GM20431 (cell line): Measurements from ENCODE around the gene ZNF277.

Experiments
- in situ Hi-C: fragments of 300-500 bp; cut with MseI, MboI; formaldehyde crosslinking; loops from one replicate; pipeline ENCODE4 v1.15.0; 2020; ENCODE audit warnings: low sequenced_read_pairs; ENCODE audit not compliant: unreplicated experiment

ZNF277 gene

DNA sequence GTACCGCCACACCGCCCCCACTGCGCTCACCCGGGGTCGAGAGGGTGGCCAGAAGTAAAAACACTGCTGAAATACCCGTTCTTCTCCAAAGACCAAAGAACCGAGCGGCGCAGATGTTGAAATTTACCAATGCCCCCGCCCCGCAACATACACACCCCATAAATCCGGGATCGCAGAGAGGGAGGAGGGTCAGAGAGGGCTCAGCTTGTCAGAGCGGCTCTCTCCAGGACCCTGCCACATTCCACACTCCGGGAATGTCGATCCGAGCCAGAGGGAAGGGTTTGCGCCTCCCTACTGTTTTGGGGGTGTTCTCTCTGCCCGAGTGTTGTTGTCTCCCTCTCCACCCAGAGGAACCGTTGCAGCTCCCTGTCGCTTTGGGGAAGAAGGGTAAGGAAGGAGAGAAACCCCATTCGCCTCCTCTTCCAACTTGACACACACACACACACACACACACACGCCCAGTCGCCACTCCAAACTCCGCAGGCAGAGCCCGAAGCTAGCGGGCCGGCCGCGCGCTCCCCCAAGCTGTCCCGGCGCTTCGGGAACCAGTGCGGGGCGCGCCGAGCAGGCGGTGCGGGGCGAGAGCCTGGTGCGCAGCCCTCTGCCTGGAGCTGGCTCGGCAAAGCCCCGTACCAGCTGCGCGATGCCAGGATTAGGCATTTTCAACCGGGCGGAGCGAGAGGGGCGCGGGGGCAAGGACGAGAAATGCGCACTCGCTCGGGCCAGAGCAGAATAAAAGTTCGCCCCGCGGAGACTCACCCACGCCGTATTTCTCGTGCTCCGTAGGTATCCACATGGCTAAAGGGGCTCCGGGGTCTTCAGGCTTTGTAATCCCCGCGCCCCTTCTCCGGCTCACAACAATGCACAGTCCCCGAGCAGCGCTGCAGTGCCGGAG lies 905 bp upstream of the ZNF277 start:
- in situ Hi-C loops = no loop called here

DNA sequence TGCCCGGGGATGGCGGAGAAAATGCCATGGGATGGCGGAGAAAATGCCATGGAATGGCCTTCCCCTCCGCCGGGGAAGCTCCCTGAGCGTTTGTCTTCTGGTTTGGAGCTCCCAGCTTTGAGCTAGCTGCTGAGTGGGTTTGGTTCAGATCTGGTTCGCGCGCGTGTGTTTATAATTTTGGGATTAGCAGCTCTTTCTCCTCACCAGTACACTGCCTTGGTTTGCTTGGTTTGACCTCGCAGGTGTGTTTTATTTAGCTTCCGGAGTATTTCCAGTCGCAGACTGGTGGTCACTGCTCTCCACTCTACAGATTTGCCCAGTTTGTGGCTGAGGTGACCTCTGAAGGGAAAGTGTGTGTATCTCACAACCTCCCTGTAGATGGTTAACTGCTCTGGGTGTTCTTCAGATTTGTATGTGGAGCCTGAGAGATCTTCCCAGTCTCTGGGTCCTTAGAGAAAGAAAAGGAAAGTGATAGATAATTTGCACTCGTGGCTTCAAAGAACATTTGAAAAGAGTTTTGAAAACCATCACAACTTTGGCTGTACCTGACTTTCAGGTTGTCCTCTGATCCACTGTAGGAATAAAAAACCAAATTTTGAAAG lies 597 bp downstream of the ZNF277 start:
- in situ Hi-C loops = no loop called here

- in situ Hi-C loops = no loop called here
Measured at GRCh38 chr7:112207765-112208164, 1.3 kb downstream of the ZNF277 start.

- in situ Hi-C loops = no loop called here
Measured at GRCh38 chr7:112211348-112211907, 4.9 kb downstream of the ZNF277 start.

- in situ Hi-C loops = no loop called here
Measured at GRCh38 chr7:112212571-112212970, 6.1 kb downstream of the ZNF277 start.

GRCh38 chr7:112213735-112214134 lies 7.2 kb downstream of the ZNF277 start:
- in situ Hi-C loops = no loop called here

DNA sequence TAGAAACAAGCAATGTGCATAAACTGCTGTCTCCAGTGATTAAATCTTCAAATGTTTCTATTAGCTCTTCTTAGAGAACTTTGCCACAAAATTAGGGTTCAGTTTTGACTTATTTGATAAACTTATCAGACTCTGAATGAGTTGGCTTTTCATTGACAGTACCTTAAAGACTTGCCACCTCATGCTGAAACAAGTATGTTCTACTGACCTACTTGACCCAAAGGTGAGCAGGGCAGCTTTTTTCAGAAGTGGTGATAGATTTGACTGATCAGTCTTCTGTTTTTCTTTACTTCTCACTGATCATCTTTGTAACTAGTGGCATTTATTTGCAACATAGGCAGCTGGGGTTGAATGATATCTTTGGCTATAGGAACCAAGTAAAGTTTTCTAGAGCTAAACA lies 7.8 kb downstream of the ZNF277 start:
- in situ Hi-C loops = no loop called here

GRCh38 chr7:112214883-112215282 lies 8.4 kb downstream of the ZNF277 start:
- in situ Hi-C loops = no loop called here

DNA sequence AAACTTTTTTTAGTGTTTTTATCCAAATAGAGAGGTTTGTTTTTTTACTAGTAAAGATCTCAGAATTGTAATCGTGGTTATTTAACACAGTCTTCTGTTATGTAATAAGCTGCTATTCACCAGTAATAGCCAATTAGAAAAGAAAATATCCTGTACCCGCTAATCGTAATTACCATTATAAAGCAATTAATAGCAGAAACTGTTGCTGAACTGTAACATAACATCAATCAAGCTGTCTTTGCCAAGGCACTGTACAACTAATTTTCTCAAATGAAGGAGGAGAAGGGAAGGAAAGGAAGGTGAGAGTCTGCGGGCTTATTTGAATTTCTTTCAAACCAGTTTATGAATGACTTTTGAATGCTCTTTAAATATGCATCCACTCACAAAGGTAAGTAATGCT lies 9.3 kb downstream of the ZNF277 start:
- in situ Hi-C loops = no loop called here

GRCh38 chr7:112220877-112221434 lies 14.5 kb downstream of the ZNF277 start:
- in situ Hi-C loops = no loop called here

- in situ Hi-C loops = no loop called here
Measured at GRCh38 chr7:112223310-112223709, 16.8 kb downstream of the ZNF277 start.

GRCh38 chr7:112224186-112224585 lies 17.7 kb downstream of the ZNF277 start:
- in situ Hi-C loops = no loop called here

GRCh38 chr7:112225006-112225405 lies 18.5 kb downstream of the ZNF277 start:
- in situ Hi-C loops = no loop called here

DNA sequence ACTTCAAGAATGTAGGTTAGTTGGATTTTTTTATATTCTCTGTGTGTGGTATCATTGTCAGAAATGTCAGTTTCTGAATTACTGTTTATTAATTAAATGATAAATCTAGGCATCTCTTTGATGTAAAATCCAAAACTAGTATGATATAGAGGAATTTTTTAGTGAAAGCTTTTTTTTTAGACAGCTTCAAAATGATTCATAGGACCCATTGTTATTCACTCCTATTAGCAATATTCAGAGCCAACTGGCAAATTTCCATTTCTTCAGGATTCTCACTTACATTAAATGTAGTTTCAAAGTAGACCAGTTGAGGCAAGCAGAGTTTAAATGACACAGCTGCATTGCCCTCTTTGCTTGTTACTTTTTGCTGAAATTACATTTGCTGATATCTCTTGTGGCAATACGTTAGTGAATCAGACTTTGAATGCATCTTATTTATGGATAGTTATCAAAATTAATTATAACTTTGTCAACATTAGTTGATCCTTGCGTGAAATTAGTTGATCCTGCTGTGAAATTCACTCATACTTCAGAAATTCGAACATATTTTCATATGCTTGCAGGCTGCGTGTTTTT lies 20.3 kb downstream of the ZNF277 start:
- in situ Hi-C loops = no loop called here

DNA sequence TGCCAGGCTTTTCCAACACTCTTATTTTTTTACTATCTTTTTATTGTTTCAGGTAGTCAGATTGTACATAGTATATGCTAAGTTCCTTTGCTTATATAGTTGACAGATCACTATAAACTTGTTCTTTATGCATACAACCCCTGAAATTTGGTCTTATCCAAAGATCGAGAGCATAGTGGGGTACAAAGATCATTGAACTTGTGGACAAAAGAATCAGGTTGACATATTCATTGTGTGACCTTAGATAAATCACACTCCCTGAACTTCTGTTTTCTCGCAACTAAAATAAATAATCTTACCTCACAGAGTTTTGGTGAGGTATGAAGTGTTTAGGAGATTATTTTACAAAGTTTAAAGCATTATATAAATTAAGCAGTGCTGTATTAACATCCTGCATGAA lies 22.1 kb downstream of the ZNF277 start:
- in situ Hi-C loops = no loop called here

- in situ Hi-C loops = no loop called here
Measured at GRCh38 chr7:112232212-112232978, 25.9 kb downstream of the ZNF277 start.

- in situ Hi-C loops = no loop called here
Measured at GRCh38 chr7:112233048-112233697, 26.7 kb downstream of the ZNF277 start.

GRCh38 chr7:112234147-112234546 lies 27.7 kb downstream of the ZNF277 start:
- in situ Hi-C loops = no loop called here

- in situ Hi-C loops = no loop called here
Measured at GRCh38 chr7:112236597-112236996, 30.1 kb downstream of the ZNF277 start.
